ES-I3 (cell line): ENCODE data around the gene SLC16A10.
"Not testable (repeated sequence)": the region's sequence is repeated elsewhere in the genome, so short reads cannot be mapped to it uniquely, and the experiment has no call there.

Experiments
- H3K36me3 ChIP-seq: 2 replicates; pipeline ENCODE4 v1.6.1; 2013; ENCODE audit warnings: mild to moderate bottlenecking, low read length, control low read depth, moderate library complexity; ENCODE audit not compliant: insufficient read depth
- H3K4me1 ChIP-seq: 2 replicates; pipeline ENCODE4 v1.6.1; 2013; ENCODE audit warnings: mild to moderate bottlenecking, control low read depth, low read length; ENCODE audit not compliant: insufficient read depth
- H3K9ac ChIP-seq: 2 replicates; pipeline ENCODE4 v1.6.1; 2013; ENCODE audit warnings: low read depth, mild to moderate bottlenecking, low read length, moderate library complexity
- H3K9me3 ChIP-seq: 2 replicates; pipeline ENCODE4 v1.6.1; 2013; ENCODE audit warnings: mild to moderate bottlenecking, low read length, moderate library complexity; ENCODE audit not compliant: control insufficient read depth, insufficient read depth

SLC16A10 gene

DNA sequence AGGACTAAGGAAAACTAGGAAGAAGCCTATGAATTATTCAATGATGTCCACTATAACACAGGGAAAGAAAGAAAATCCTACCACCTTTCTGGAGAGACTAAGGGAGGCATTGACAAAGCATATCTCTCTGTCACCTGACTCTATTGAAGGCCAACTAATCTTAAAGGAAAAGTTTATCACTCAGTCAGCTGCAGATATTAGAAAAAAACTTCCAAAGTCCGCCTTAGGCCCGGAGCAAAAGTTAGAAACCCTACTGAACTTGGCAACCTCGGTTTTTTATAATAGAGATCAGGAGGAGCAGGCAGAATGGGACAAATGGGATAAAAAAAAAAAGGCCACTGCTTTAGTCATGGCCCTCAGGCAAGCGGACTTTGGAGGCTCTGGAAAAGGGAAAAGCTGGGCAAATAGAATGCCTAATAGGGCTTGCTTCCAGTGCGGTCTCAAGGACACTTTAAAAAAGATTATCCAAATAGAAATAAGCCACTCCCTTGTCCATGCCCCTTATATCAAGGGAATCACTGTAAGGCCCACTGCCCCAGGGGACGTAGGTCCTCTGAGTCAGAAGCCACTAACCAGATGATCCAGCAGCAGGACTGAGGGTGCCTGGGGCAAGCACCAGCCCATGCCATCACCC is 47.0 kb downstream of the SLC16A10 start:
- H3K36me3 ChIP-seq, H3K4me1 ChIP-seq, H3K9me3 ChIP-seq: not testable (repeated sequence)

DNA sequence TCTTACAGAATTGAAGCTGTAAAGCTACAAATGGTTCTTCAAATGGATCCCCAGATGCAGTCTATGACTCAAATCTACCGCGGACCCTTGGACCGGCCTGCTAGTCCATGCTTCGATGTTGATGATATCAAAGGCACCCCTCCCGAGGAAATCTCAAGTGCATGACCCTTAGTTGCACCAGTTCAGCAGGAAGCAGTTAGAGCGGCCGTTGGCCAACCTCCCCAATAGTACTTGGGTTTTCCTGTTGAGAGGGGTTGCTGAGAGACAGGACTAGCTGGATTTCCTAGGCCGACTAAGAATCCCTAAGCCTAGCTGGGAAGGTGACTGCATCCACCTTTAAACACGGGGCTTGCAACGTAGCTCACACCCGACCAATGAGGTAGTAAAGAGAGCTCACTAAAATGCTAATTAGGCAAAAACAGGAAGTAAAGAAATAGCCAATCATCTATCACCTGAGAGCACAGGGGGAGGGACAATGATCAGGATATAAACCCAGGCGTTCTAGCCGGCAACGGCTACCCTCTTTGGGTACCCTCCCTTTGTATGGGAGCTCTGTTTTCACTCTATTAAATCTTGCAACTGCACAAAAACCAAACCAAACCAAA is 50.3 kb downstream of the SLC16A10 start:
- H3K36me3 ChIP-seq, H3K9ac ChIP-seq, H3K4me1 ChIP-seq, H3K9me3 ChIP-seq: not testable (repeated sequence)

More for the DNA sequence above, 47.0 kb downstream of the SLC16A10 start:
- H3K9ac ChIP-seq: not testable (repeated sequence)

DNA sequence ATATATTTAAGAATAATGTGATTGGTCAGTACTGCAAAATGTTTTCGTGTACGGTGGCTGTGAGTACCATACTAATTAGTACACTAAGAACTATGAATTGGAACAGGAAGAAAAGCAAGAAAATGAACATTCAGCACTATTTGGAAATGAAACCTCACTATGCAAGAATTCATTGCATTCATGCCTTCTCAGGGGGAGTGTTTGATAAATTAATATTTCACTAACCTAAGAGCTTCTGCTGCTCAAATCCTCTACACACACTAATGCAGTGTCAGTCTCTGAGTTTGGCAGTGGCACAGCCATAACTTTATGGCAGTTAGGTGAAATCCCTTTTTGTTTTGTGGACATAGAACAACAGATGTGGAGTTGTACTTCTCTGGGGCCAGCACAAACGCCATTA is 60.1 kb downstream of the SLC16A10 start:
- H3K9me3 ChIP-seq: no peaks in the 10 kb centered on the region; the same call in 1 of the 2 replicates
- no peaks in the 10 kb centered on the region for H3K4me1 ChIP-seq
- H3K36me3 ChIP-seq: no peaks in the 10 kb centered on the region
- H3K9ac ChIP-seq: no peak overlapping the region

DNA sequence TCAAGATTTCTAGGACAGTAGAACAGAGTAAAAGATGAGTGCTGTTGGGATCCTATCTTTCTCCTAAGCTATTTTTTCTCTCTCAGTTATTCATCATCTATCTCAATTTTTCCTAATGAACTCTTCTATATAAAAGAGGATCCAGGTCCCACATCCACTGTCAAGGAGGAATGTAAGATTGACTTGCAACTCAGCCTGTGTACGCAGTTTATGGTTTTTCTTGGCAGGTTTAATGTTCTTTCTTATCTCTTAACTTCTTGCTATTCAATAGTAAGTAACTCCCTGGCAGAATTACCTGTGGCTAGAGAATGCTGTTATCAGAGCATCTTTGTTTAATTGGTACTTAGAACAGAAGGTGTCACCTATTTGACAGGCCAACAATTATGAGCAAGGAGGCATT is 60.8 kb downstream of the SLC16A10 start:
- H3K4me1 ChIP-seq: no peaks in the 10 kb centered on the region
- no peaks in the 10 kb centered on the region for H3K36me3 ChIP-seq
- no peak overlapping the region for H3K9ac ChIP-seq
- H3K9me3 ChIP-seq: no peaks in the 10 kb centered on the region; the same call in 1 of the 2 replicates

DNA sequence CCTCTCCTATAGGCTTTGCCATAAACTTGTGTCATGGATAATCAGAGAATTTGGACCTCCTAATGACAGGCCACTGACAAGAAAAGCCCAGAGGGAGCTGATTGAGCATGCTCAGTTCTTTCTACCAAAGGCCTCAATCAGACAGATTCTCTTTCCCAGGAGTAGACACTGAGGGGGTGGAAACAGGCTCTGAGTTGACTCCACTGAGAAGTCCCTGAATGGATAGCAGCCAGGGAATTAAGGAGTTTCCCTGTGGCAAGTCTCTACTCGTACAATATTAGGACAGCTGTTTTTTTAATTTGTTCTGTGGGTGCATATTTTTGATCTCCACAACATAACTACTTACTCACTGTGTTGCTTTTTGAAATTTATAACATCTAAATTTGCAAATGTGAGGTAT is 63.3 kb downstream of the SLC16A10 start:
- H3K36me3 ChIP-seq: no peaks in the 10 kb centered on the region
- no peaks in the 10 kb centered on the region; the same call in 1 of the 2 replicates for H3K9me3 ChIP-seq
- H3K4me1 ChIP-seq: no peaks in the 10 kb centered on the region
- no peak overlapping the region for H3K9ac ChIP-seq

DNA sequence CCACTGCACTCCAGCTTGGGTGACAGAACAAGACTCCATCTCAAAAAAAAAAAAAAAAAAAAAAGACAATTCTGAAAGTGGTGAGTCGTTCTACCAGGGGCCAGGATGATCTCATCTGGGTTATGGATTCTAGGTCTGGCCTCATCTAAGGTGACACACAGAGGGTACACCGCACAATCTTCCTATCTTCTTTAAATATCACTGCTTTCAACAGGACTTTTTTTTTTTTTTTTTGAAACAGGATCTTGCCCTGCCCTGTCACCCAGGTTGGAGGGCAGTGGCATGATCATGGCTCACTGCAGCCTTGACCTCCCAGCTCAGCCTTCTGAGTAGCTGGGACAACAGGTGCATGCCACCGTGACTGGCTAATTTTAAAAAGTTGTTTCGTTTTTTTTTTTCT is 67.7 kb downstream of the SLC16A10 start:
- no peaks in the 10 kb centered on the region for H3K9me3 ChIP-seq
- H3K4me1 ChIP-seq: no peaks in the 10 kb centered on the region
- no peaks in the 10 kb centered on the region for H3K36me3 ChIP-seq
- no peak overlapping the region for H3K9ac ChIP-seq

DNA sequence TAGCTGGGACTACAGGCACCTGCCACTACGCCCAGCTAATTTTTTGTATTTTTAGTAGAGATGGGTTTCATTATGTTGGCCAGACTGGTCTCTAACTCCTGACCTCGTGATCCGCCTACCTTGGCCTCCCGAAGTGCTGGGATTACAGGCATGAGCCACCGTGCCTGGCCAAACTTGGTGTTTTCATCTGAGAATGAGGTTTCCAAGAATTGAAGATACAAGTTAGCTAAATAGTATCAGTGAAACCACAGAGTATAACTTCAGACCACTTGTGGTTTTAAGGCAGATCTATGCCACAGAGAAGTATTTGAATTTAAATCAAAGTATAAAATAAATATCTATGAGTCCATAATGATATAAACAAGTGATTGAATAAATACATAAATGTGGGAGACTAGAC is 70.1 kb downstream of the SLC16A10 start:
- peaks cover under 1% of the 10 kb centered on the region; the same call in 1 of the 2 replicates for H3K9me3 ChIP-seq
- no peaks in the 10 kb centered on the region for H3K4me1 ChIP-seq
- no peaks in the 10 kb centered on the region for H3K36me3 ChIP-seq
- H3K9ac ChIP-seq: no peak overlapping the region

DNA sequence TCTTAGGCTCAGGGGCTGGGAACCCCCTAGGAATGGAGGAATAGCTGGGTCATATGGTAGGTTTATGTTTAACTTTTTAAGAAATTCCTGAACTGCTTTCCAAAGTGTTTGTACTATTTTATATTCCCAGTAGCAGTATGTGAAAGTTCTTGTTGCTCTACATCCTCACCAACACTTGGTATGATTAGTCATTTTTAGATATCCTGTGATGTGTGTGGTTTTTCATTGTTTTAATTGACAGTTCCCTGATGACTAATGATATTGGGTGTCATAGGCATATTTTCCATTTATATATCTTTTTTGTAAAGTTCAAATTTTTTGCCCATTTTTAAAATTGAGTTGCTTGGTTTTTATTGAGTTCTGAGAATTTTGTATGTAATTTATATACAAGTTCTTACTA is 72.3 kb downstream of the SLC16A10 start:
- Histone ChIP-seq H3K9me3 (peaks cover 14% of the 10 kb centered on the region), H3K36me3 (no peaks in the 10 kb centered on the region), H3K9ac (no peak overlapping the region), H3K4me1 (no peaks in the 10 kb centered on the region)

DNA sequence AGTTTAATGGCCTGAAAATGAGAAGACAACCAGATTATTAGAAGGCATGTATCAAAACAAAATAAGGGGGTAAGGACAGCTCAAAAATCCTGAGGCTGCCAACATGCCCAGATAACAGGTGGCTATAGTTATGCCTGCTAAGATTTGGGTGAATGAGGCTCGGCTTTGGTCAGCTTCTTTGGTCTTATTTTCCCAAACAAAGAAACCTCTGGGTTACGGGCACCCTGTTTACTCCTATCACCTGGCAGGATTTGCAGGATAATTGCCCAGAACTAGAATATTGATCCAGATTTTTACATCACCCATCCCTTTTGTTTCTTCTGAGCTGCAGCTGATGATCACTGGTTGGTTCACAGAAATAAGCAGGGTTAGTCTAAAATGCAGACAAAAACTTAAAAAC is 74.3 kb downstream of the SLC16A10 start:
- H3K9ac ChIP-seq: no peak overlapping the region
- peaks cover 14% of the 10 kb centered on the region for H3K9me3 ChIP-seq
- H3K4me1 ChIP-seq: no peaks in the 10 kb centered on the region; the same call in 1 of the 2 replicates
- H3K36me3 ChIP-seq: no peaks in the 10 kb centered on the region

DNA sequence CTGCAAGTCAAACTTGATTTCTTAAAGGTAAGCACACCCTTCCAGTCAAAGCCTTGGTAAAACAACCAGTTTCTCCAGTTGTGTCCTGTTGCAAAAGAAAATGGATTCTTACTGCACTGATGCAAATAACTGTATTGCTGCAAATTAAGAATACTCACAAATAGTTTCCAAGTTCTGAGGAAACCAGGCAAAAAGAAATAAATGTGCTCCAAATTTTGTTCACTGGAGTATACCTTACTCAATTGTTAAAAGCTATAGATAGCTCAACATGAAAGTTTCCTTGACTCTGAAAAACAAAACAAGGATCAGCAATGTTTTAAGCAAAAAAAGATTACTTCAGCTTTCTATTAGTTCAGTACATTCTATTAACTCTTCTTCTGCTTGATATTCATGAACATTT is 75.2 kb downstream of the SLC16A10 start:
- Histone ChIP-seq H3K9me3 (peaks cover 14% of the 10 kb centered on the region), H3K36me3 (no peaks in the 10 kb centered on the region), H3K4me1 (no peaks in the 10 kb centered on the region; the same call in 1 of the 2 replicates), H3K9ac (no peak overlapping the region)

DNA sequence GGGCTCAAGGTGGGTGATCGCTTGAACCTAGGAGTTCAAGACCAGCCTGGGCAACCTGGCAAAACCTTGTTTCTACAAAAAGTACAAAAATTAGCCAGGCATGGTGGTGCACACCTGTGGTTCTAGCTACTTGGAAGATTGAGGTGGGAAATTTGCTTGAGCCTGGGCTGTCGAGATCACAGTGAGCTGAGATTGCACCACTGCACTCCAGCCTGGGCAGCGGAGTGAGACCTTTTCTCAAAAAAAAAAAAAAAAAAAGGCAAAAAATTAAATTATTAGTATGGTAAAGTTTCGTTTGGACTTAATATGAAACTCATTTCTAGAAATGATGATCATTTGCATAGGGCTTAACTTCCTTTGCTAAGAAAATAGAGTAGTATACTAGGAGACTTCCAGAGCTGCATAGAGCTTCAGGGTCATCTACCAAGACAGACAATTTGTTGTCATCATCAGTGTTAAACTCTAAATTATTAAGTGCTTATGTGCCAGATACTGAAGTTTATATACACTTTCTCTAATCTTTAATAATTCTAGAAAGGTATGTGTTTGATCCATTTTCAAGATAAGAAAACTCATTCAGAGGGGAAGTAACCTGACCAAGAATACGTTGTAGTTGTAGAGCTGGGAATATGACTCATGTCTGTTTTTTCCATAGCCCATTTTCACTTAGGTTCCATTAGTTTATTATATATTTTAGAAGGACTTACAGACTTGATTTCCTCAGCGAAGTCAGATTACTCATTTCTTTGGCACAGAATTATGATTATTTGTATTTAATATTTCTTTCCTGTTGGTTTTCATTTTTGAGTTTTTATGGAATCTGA is 84.5 kb downstream of the SLC16A10 start:
- Histone ChIP-seq H3K9me3 (no peaks in the 10 kb centered on the region), H3K9ac (no peak overlapping the region), H3K4me1 (peaks cover 10% of the 10 kb centered on the region), H3K36me3 (no peaks in the 10 kb centered on the region)

DNA sequence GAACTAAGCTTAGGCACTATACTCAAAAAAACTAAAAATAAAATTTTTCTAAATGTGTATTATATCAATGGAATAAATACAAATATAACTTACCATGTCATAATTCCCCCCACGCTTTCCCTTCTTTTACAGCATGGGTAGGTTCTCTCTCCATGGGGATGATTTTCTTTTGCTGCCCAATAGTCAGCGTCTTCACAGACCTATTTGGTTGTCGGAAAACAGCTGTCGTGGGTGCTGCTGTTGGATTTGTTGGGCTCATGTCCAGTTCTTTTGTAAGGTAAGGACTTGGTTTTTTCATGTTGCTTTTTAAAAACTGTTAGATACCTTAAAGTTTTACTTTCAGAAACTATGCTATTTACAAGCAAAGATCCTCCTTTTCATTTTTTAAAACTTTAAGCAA is 85.3 kb downstream of the SLC16A10 start:
- Histone ChIP-seq H3K9me3 (no peaks in the 10 kb centered on the region), H3K4me1 (peaks cover 10% of the 10 kb centered on the region), H3K9ac (no peak overlapping the region), H3K36me3 (no peaks in the 10 kb centered on the region)

DNA sequence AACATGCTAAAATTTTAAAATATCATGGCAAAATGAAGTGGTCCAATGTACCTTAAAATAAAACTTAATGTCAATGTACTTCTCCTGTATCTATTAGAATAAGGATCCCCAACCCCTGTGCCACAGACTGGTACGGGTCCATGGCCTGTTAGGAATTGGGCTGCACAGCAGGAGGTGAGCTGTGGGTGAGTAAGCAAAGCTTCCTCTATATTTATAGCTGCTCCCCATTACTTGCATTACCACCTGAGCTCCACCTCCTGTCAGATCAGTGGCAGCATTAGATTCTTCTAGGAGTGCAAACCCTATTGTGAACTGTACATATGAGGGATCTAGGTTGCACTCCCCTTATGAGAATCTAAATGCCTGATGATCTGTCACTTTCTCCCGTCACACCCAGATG is 86.0 kb downstream of the SLC16A10 start:
- Histone ChIP-seq H3K9ac (no peak overlapping the region), H3K36me3 (no peaks in the 10 kb centered on the region), H3K9me3 (no peaks in the 10 kb centered on the region), H3K4me1 (peaks cover 10% of the 10 kb centered on the region)

DNA sequence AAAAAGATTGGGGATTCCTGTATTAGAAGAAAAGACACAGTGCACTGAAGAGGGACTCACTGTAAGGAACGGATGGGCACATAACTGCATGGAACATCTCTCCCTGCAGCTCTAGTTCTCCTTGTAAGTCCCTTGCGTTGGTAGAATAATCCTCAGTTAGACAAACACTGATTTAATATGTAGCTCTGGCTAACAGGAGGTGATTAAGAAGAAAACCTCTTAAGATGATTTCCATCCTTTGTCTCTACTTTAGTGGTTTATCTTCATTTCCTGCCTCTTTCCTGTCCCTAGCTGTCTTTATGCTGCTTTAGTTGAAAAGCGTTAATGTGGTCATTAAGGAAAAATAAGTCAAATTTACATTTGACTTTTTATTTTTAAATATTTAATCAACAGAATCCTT is 86.6 kb downstream of the SLC16A10 start:
- no peak overlapping the region for H3K9ac ChIP-seq
- peaks cover 10% of the 10 kb centered on the region for H3K4me1 ChIP-seq
- no peaks in the 10 kb centered on the region for H3K36me3 ChIP-seq
- H3K9me3 ChIP-seq: no peaks in the 10 kb centered on the region

DNA sequence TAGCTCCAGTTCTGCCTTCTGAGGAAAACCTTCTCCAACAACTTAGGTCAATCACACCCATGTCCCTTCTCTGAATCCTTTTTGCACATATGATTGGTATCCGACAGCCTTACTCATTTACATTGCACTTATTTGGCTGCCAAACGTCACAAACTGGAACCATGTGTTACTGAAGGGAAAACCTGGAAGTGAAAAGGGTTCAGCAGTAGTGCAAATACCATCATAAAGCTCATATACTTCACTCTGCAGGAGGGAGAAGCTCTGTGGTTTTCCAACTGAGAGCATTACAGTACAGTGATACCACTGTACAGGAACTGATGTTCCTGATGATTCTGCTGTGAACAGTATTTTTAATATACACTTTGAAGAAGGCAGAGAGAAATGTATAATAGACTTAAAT is 87.8 kb downstream of the SLC16A10 start:
- Histone ChIP-seq H3K9me3 (no peaks in the 10 kb centered on the region), H3K36me3 (no peaks in the 10 kb centered on the region), H3K9ac (no peak overlapping the region), H3K4me1 (peaks cover 10% of the 10 kb centered on the region)
